Epithelial cell of esophagus (primary cell): ENCODE results near the gene PDP2.

Experiments
- DNase-seq: peaks from one replicate; pipeline ENCODE4 v3.0.0; 2010; ENCODE audit warnings: low read depth
- H3K4me3 ChIP-seq: 2 replicates; pipeline ENCODE4 v1.5.1; 2011; ENCODE audit warnings: mild to moderate bottlenecking, low read length, control low read depth
- TF ChIP-seq, protein P1 (sequence below): IDR thresholded peaks from 2 replicates; pipeline ENCODE4 v1.5.1; 2011; ENCODE audit warnings: low read depth, mild to moderate bottlenecking, low read length, control low read depth, inconsistent platforms; ENCODE audit not compliant: insufficient read depth; ENCODE audit errors: missing control alignments

The PDP2 gene

DNA sequence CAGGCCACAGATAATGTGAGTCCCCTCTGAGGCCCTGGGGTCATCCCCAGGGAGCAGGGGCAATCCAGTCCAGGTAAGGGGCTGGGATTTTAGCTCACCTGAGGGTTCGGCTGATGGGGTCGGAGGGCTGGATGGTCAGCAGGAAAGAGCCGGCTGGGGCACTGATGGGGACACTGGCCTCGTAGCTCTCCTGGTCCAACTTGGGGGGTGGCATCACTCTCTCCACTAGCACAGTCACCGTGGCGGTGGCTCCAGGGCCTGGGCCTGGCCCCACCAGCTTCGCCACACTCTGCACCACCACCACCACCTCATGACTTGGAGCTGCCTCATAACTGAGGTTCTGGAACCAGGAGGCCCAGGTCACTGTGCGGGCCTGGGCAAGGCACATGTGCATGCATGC, 31.5 kb downstream of the PDP2 start:
- no peak overlapping the region for H3K4me3 ChIP-seq

DNA sequence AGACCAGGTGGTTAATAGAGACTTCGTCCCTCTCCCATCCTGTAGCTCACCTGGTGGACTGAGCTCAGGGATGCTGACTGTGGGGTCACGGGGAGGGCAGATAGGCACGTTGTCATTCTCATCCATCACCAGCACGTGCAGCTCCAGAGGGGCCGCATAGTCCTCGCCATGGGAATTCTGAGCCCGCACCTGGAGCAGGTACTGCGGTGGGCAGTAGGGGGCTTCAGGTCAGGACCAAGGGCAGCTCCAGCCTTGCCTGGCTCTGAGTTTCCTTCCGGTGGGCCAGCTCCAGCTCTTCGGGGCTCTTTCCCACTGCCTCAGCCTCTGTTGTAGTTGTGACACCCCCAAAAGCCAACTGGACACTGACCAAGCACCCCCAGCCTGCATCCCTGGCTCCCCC, 32.8 kb downstream of the PDP2 start:
- no peak overlapping the region for H3K4me3 ChIP-seq
- TF ChIP-seq, protein P1, sequence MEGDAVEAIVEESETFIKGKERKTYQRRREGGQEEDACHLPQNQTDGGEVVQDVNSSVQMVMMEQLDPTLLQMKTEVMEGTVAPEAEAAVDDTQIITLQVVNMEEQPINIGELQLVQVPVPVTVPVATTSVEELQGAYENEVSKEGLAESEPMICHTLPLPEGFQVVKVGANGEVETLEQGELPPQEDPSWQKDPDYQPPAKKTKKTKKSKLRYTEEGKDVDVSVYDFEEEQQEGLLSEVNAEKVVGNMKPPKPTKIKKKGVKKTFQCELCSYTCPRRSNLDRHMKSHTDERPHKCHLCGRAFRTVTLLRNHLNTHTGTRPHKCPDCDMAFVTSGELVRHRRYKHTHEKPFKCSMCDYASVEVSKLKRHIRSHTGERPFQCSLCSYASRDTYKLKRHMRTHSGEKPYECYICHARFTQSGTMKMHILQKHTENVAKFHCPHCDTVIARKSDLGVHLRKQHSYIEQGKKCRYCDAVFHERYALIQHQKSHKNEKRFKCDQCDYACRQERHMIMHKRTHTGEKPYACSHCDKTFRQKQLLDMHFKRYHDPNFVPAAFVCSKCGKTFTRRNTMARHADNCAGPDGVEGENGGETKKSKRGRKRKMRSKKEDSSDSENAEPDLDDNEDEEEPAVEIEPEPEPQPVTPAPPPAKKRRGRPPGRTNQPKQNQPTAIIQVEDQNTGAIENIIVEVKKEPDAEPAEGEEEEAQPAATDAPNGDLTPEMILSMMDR: no peak

More for the DNA sequence above, 31.5 kb downstream of the PDP2 start:
- DNase-seq: no peak
- TF ChIP-seq, protein P1: no peak

DNA sequence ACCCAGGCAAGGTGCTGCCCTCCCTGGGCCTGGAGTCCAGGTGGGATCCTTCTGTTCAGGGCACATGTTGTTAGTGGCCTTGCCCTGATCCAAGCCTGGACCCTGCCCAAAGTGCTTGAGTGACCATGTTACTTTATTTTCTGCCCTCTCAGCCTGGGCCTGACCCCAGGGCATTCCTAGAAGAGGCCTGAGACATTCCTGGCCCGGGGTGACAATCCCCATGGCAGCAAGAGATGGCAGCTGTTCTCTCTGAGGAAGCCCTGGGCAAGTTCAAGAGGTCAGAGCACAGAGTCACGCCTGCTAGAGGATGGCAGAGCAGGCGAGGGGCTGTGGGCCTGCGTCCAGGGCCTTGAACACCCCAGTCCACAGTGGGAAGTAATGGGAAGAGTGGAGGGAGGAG, 33.4 kb downstream of the PDP2 start:
- TF ChIP-seq, protein P1: no peak
- H3K4me3 ChIP-seq: no peak overlapping the region
- DNase-seq: no peak

More for the DNA sequence above, 32.8 kb downstream of the PDP2 start:
- DNase-seq: no peak

DNA sequence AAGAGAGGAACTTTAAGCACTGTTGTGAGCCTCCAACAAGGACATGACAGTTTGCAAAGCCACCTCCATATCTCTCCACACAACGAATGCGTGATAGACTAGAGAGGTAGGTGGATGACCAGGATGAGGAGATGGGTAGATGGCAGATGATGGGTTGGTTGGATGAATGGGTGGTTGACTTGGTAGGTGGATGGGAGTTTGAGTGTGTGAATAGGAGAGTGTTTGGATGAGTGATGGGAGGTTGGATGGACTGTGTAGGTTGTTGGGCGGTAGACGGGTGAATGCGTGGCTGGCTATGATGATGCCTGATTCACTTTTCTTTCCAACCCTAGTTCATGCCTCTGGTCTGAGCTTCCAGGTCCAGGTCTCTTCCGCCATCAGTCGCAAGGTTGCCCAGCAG, 34.2 kb downstream of the PDP2 start:
- DNase-seq: no peak
- no peak overlapping the region for H3K4me3 ChIP-seq
- TF ChIP-seq, protein P1: no peak

DNA sequence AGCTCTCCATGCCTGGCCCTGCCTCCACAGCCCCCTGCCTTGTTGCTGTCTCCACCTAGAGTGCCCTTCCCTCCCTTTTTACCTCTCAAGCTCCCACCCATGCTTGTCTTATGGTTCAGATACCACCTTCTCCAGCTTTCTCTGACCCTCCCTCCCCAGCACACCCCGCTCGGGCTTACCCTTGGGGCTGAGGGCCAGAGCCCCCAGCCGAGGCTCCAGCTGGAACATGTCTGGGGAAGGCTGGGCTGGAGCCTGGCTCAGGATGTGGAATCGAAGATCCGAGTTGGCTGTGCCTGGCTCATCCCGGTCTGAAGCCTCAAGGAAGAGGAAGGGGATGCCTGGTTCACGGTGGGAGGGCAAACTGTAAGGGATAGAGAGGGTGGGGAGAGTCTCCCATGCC, 34.7 kb downstream of the PDP2 start:
- no peak for DNase-seq
- TF ChIP-seq, protein P1: no peak
- no peak overlapping the region for H3K4me3 ChIP-seq

DNA sequence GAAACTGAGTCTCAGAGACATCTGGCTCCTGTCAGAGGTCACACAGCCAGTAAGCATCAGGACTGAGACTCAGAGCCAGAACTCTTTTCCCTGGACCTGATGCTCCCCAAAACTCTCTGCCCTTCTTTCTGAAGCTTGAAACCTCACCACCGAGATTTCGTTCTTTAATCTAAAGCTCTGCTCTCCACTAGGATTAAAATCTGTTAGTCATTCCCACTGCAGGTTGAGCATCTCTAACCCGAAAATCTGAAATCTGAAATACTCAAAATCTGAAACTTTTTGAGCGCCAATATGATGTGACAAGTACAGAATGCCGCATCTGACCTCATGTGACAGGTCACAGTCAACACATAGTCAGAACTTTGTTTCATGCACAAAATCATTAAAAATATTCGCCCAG, 36.2 kb downstream of the PDP2 start:
- TF ChIP-seq, protein P1: no peak
- DNase-seq: no peak
- no peak overlapping the region for H3K4me3 ChIP-seq

DNA sequence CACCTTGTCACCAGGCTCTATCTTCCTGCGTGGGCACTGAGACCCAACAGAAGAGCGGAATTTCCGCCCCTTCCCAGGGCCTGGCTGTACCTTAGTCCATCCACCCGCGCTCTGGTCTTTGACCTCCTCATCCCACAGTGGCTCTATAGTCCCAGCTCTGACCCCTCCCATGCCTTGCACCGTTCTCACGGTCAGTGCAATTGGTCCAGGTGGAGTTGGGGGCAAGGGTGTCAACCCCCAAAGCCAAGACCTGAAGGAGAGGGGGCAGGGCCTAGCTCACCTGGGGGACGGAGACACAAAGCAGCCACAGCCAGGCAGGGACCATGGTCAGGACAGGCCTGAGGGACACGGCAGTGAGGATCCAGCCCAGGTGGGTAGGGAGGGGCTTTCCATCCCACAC, 37.4 kb downstream of the PDP2 start:
- H3K4me3 ChIP-seq: no peak overlapping the region
- TF ChIP-seq, protein P1: no peak
- no peak for DNase-seq
